Measurements from ENCODE around the gene MRAP. TPM values are rescaled to one million over a fixed set of nuclear protein-coding genes. Genes with fewer than 3 reads are reported as not detected.
"Not testable (repeated sequence)": the region's sequence is repeated elsewhere in the genome, so short reads cannot be mapped to it uniquely, and the experiment has no call there.

MRAP gene
- total RNA-seq, 4 donors from 2014 or later = not detected

GRCh38 chr21:32309906-32310460, 11.3 kb downstream of the MRAP start:
- no peaks in the 10 kb centered on the region for H3K27me3 ChIP-seq
- H3K27ac ChIP-seq = no peak overlapping the region
- peaks cover 0 to 60% of the 10 kb centered on the region in 2 donors for H3K36me3 ChIP-seq
- no peak for ATAC-seq
- WGBS, 2 donors (ENCODE audit: low coverage in 1 of 2) = 84 to 100% methylated on average over 2 to 5 of the region's 7 CpGs
- H3K4me1 ChIP-seq = no peaks in the 10 kb centered on the region
- no peak overlapping the region for H3K4me3 ChIP-seq
- no peak for TF ChIP-seq POLR2A (IDR thresholded peaks at IDR 0.05)
- no peak for TF ChIP-seq POLR2AphosphoS5 (IDR thresholded peaks at IDR 0.05)
- TF ChIP-seq CTCF (IDR thresholded peaks at IDR 0.05) = no peak
- TF ChIP-seq EP300 (IDR thresholded peaks at IDR 0.05) = no peak
- H3K9me3 ChIP-seq = no peaks in the 10 kb centered on the region

- 85 to 92% methylated on average over 6 to 9 of the region's 9 CpGs for WGBS, 2 donors (ENCODE audit: low coverage in 1 of 2)
- peaks cover 0 to 70% of the 10 kb centered on the region in 2 donors for H3K36me3 ChIP-seq
- H3K9me3 ChIP-seq = not testable (repeated sequence)
Measured at GRCh38 chr21:32310976-32311375, 12.3 kb downstream of the MRAP start.

GRCh38 chr21:32311621-32312020, 13.0 kb downstream of the MRAP start:
- Histone ChIP-seq H3K4me1 (no peaks in the 10 kb centered on the region), H3K4me3 (no peak overlapping the region), H3K27ac (no peak overlapping the region), H3K27me3 (no peaks in the 10 kb centered on the region), H3K9me3 (no peaks in the 10 kb centered on the region), H3K36me3 (peaks cover 0 to 76% of the 10 kb centered on the region in 2 donors)
- 100% methylated on average over 1 of the region's 9 CpGs; no CpG with 5 or more reads in 1 of the 2 donors for WGBS, 2 donors (ENCODE audit: low coverage in 1 of 2)
- no peak for ATAC-seq
- no peak for TF ChIP-seq POLR2AphosphoS5 (IDR thresholded peaks at IDR 0.05)
- TF ChIP-seq EP300 (IDR thresholded peaks at IDR 0.05) = no peak
- no peak for TF ChIP-seq POLR2A (IDR thresholded peaks at IDR 0.05)

More at GRCh38 chr21:32310976-32311375, 12.3 kb downstream of the MRAP start:
- not testable (repeated sequence) for H3K27ac ChIP-seq, H3K4me1 ChIP-seq, H3K4me3 ChIP-seq, ATAC-seq, H3K27me3 ChIP-seq

GRCh38 chr21:32312326-32312725, 13.7 kb downstream of the MRAP start:
- Histone ChIP-seq H3K4me3 (no peak overlapping the region), H3K9me3 (no peaks in the 10 kb centered on the region), H3K4me1 (no peaks in the 10 kb centered on the region), H3K36me3 (peaks cover 0 to 83% of the 10 kb centered on the region in 2 donors), H3K27ac (no peak overlapping the region), H3K27me3 (no peaks in the 10 kb centered on the region)
- no peak for ATAC-seq
- 96 to 97% methylated on average over 3 to 4 of the region's 5 CpGs for WGBS, 2 donors (ENCODE audit: low coverage in 1 of 2)
- no peak for TF ChIP-seq POLR2AphosphoS5 (IDR thresholded peaks at IDR 0.05)

GRCh38 chr21:32312976-32313375, 14.3 kb downstream of the MRAP start:
- Histone ChIP-seq H3K4me1 (no peaks in the 10 kb centered on the region), H3K4me3 (no peak overlapping the region), H3K9me3 (no peaks in the 10 kb centered on the region), H3K36me3 (peaks cover 0 to 90% of the 10 kb centered on the region in 2 donors), H3K27me3 (no peaks in the 10 kb centered on the region), H3K27ac (no peak overlapping the region)
- 60 to 88% methylated on average over 2 to 4 of the region's 6 CpGs for WGBS, 2 donors (ENCODE audit: low coverage in 1 of 2)
- no peak for ATAC-seq
- TF ChIP-seq EP300 (IDR thresholded peaks at IDR 0.05) (no peak), POLR2A (IDR thresholded peaks at IDR 0.05) (no peak), POLR2AphosphoS5 (IDR thresholded peaks at IDR 0.05) (no peak), CTCF (IDR thresholded peaks at IDR 0.05) (no peak)

- Histone ChIP-seq H3K27me3 (no peaks in the 10 kb centered on the region), H3K4me1 (no peaks in the 10 kb centered on the region), H3K36me3 (peaks cover 0 to 96% of the 10 kb centered on the region in 2 donors), H3K27ac (no peak overlapping the region), H3K9me3 (no peaks in the 10 kb centered on the region), H3K4me3 (no peak overlapping the region)
- 89% methylated on average over 6 of the region's 16 CpGs; no CpG with 5 or more reads in 1 of the 2 donors for WGBS, 2 donors (ENCODE audit: low coverage in 1 of 2)
- no peak for ATAC-seq
- TF ChIP-seq POLR2AphosphoS5 (IDR thresholded peaks at IDR 0.05) (no peak), POLR2A (IDR thresholded peaks at IDR 0.05) (no peak), EP300 (IDR thresholded peaks at IDR 0.05) (no peak), CTCF (IDR thresholded peaks at IDR 0.05) (no peak)
Measured at GRCh38 chr21:32314806-32315205, 16.2 kb downstream of the MRAP start.

All from gastroesophageal sphincter (tissue), 4 donors.